ENCODE data around the gene GYS1. TPM values are rescaled to one million over a fixed set of nuclear protein-coding genes. Genes with fewer than 3 reads are reported as not detected.

GYS1 gene
- total and polyA plus RNA-seq, 2 of the 8 experiments (the other 6 are each of a cell fraction or from before 2014, with no cell fraction given): 30.0 to 38.7 TPM

DNA sequence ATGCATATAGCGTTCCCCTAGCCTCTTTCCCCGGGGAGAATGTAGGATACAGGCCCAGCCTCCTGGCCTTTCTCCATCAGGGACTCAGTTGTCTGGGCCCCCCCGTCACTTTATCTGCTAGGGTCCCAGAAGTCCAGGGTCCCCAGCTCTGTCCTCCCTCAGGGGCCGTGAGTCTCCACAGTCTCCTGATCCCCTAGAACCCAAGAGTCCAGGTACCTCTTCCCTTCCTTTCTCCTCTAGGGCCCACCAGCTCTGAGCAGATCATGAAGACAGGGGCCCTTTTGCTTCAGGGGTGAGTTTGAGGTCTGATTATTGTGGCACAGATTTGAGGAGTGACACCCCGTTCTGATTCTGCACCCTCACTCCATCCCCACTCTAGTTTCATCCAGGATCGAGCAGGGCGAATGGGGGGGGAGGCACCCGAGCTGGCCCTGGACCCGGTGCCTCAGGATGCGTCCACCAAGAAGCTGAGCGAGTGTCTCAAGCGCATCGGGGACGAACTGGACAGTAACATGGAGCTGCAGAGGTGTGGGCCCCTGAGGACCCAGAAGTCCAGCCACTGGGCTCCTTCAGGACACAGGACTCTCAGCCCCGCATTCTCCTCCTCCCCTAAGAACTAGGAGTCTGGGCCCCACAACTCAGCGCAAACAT, 37.7 kb downstream of the GYS1 start:
- Histone ChIP-seq H3K4me3 (ENCODE audit: extremely low read depth in 1 of 4, insufficient read depth in 2 of 4, low read depth in 3 of 4, low read length in 4 of 4) (peak overlapping the region; percentile 75 to 93 (median 86)), H3K9me3 (ENCODE audit: insufficient read depth in 2 of 2, low read depth in 1 of 2, low read length in 1 of 2) (no peaks in the 10 kb centered on the region), H4K5ac (ENCODE audit: insufficient read length, low read depth, low read length) (no peak overlapping the region), H2AFZ (ENCODE audit: low read length) (no peak overlapping the region), H3K56ac (replicated peaks; ENCODE audit: insufficient read length, low read depth, low read length) (peak overlapping the region; percentile 98), H4K8ac (ENCODE audit: extremely low read depth, insufficient read depth, low read length) (peak overlapping the region; percentile 84), H3K18ac (ENCODE audit: extremely low read depth, low read length) (peak overlapping the region; percentile 99), H2BK15ac (ENCODE audit: low read length) (no peak overlapping the region), H3K23me2 (ENCODE audit: low read depth, low read length) (no peaks in the 10 kb centered on the region; the same call in 1 of the 2 replicates), H3K27ac (ENCODE audit: low read depth, low read length) (peak overlapping the region; percentile 94), H3K36me3 (ENCODE audit: control insufficient read depth in 2 of 4, insufficient read depth in 4 of 4, low read length in 3 of 4) (peaks cover 4 to 15% (median 9%) of the 10 kb centered on the region in 4 experiments; a peak in 6 of 8 replicates), H3K9ac (replicated peaks in 1 of 4; ENCODE audit: extremely low read depth in 1 of 4, low read depth in 3 of 4, low read length in 3 of 4) (peak overlapping the region; percentile 89 to 95 (median 92)), H4K20me1 (replicated peaks in 1 of 2; ENCODE audit: control insufficient read depth in 1 of 2, insufficient read depth in 2 of 2, low read length in 2 of 2) (peaks cover 2% of the 10 kb centered on the region in 2 experiments), H2BK120ac (replicated peaks; ENCODE audit: low read depth, low read length) (no peak overlapping the region), H3K4me2 (ENCODE audit: insufficient read depth in 1 of 2, low read depth in 2 of 2, low read length in 2 of 2) (peak overlapping the region; percentile 81 to 92), H3K14ac (ENCODE audit: insufficient read length) (no peak overlapping the region), H2BK5ac (ENCODE audit: low read depth, low read length) (peak overlapping the region; percentile 99), H3K4me1 (replicated peaks in 1 of 4; ENCODE audit: control insufficient read depth in 3 of 4, insufficient read depth in 4 of 4, low read length in 3 of 4) (peaks cover 0 to 11% (median 6%) of the 10 kb centered on the region in 4 experiments; a peak in 5 of 7 replicates), H3K79me1 (ENCODE audit: low read depth, low read length) (no peaks in the 10 kb centered on the region; the same call in 1 of the 2 replicates), H3K4ac (replicated peaks; ENCODE audit: insufficient read length, low read depth, low read length) (peak overlapping the region; percentile 10), H3K23ac (ENCODE audit: insufficient read length) (no peak overlapping the region), H2AK5ac (ENCODE audit: low read depth, low read length) (peak overlapping the region; percentile 60; the same call in 1 of the 2 replicates), H3K79me2 (ENCODE audit: control insufficient read depth in 1 of 2, insufficient read depth in 2 of 2, low read length in 2 of 2) (peaks cover 0 to 19% of the 10 kb centered on the region in 2 experiments; a peak in 2 of 4 replicates), H3K27me3 (replicated peaks in 1 of 4; ENCODE audit: control insufficient read depth in 3 of 4, extremely low read depth in 1 of 4, insufficient read depth in 3 of 4, low read length in 3 of 4) (no peaks in the 10 kb centered on the region; a peak in 1 of 7 replicates), H4K91ac (replicated peaks; ENCODE audit: insufficient read length, low read length) (peak overlapping the region; percentile 32), H2BK20ac (ENCODE audit: low read length) (no peak overlapping the region), H2BK12ac (ENCODE audit: low read depth, low read length) (0 out of 2 replicates have a peak overlapping the region, but pooled peaks have one; percentile 6)
- WGBS, 2 experiments (ENCODE audit: extremely low coverage in 1 of 2, insufficient coverage in 1 of 2, insufficient read length in 1 of 2, insufficient replicate concordance in 2 of 2, low coverage in 1 of 2, low lambda C conversion rate in 2 of 2, missing lambda C conversion rate in 1 of 2): 59% methylated on average over 15 of the region's 16 CpGs; no CpG with 5 or more reads in 1 of the 2 experiments
- no peak for FAIRE-seq
- no peak for DNase-seq (ENCODE audit: low read depth in 1 of 2, low spot score in 2 of 2)
- CTCF ChIA-PET (ENCODE audit: partially characterized antibody): interaction anchor here (1.0 kb wide), 2 partner anchors 9 to 15 kb away, joined by 3 read pairs; no protein-coding TSS in a partner anchor
- POLR2A ChIA-PET (ENCODE audit: partially characterized antibody): interaction anchor here (0.6 to 3.8 kb wide), 5 partner anchors 9 to 167 kb away, joined by 4 to 27 read pairs (median 5); partner anchors contain the start of gene FTL
- no peak for TF ChIP-seq TBP (IDR thresholded peaks at IDR 0.05; ENCODE audit: low read depth, low read length)
- TF ChIP-seq, protein P1, sequence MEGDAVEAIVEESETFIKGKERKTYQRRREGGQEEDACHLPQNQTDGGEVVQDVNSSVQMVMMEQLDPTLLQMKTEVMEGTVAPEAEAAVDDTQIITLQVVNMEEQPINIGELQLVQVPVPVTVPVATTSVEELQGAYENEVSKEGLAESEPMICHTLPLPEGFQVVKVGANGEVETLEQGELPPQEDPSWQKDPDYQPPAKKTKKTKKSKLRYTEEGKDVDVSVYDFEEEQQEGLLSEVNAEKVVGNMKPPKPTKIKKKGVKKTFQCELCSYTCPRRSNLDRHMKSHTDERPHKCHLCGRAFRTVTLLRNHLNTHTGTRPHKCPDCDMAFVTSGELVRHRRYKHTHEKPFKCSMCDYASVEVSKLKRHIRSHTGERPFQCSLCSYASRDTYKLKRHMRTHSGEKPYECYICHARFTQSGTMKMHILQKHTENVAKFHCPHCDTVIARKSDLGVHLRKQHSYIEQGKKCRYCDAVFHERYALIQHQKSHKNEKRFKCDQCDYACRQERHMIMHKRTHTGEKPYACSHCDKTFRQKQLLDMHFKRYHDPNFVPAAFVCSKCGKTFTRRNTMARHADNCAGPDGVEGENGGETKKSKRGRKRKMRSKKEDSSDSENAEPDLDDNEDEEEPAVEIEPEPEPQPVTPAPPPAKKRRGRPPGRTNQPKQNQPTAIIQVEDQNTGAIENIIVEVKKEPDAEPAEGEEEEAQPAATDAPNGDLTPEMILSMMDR (IDR thresholded peaks at IDR 0.05; ENCODE audit: control extremely low read depth in 1 of 3, insufficient read depth in 1 of 3, low read depth in 1 of 3, low read length in 3 of 3): 0 out of 4 replicates have a peak, but pooled peaks of 1 of the 3 experiments have one; percentile 9
- TF ChIP-seq CBX8 (IDR thresholded peaks at IDR 0.05; ENCODE audit: borderline replicate concordance, low read depth, low read length): no peak

All from H1 (cell line).